T-helper 22 cell (primary cell): ENCODE results near the gene NEDD9.

Source experiments
- DNase-seq: peaks from one replicate; pipeline ENCODE4 v3.0.0-alpha.2; 2020; ENCODE audit warnings: low read depth

The NEDD9 gene

DNA sequence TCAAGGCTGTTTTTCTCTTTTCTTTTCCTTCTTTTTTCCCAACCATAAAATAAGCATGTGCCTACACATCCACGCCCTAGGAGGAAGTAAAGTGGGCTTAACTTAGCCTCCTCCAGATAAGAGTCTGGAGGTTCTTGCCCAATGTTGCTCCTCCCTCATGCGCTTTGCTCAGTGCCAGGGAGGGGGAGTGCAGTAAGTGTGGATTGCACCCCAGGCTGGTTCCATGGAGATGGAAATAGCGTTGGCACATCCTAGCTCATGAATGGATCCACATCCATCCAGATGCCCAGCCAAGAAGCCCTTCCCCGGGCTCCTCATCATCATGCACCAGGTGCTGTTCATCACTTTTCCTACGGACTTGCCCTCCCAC, 58.2 kb downstream of the NEDD9 start:
- DNase-seq = no peak

DNA sequence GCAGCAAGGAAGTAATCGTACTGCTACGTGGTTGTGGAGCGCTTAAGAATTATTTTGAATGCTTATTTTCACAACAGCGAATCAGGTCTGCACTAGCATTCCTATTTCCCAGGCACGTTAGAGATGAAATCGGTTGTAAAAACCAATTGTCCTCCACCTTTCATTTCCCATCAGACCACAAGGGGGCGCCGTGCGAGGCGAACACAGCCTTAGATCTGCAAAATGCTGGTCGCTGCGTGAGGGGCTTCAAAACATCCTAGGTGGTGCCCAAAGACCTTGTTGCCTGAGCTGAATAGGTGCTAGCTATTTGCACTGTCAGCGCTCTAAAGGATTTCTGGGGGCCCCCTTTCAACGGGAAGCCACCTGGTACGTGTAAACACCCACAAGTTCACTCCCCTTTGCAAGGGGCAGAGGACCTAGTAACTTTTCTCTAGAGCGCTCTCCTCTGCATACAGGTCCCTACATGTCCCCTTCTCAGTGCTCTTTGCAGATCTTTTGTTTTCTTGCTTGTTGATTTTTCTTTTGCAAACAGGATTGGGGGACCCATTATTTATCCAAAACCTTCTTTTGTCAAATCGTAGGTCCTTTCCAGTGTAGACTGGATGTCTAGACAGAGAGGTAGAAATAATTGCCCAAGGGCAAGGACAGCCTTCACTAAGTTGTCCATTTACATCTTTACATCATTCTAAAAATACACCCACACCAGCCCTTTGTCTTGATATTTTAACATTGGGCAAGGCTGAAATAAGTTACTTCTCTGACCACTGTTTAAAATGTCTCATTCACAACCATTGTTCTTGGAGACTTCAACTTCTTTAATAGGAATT, 59.8 kb downstream of the NEDD9 start:
- peak; percentile 39 for DNase-seq

DNA sequence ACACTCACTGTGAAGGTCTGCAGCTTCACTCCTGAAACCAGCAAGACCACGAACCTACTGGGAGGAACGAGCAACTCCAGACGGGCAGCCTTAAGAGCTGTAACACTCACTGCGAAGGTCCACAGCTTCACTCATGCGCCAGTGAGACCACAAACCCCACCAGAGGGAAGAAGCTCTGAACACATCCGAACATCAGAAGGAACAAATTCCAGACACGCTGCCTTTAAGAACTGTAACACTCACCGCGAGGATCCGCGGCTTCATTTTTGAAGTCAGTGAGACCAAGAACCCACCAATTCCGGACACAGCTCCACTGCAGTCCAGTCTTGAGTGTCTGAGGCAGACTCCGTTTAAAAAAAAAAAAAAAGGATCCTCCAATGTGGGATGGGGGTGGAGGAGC, 60.5 kb downstream of the NEDD9 start:
- DNase-seq = no peak

DNA sequence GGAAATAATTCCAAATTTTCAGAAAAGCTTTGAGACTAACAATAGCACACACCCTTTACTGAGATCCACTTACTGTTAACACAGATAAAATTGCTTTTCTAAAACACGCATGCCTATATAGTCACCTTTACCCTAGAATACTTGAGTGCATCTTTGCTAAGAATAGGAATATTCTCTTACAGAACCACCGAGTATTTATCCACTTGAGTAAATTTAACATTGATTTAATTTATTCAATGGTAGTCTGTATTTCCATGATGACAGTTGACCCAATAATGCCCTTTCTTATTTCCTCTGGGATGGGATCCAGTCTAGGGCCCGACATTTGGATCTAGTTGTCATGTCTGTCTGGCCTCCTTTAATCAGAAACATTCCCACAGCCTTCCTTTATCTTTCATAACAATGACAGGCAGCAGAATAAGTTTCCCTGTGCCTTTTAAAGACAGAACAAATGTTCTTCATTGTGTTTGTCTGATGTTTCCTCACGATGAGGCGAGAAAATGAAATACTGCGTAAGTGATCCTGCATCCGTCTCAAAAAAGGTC, 64.3 kb downstream of the NEDD9 start:
- no peak for DNase-seq

DNA sequence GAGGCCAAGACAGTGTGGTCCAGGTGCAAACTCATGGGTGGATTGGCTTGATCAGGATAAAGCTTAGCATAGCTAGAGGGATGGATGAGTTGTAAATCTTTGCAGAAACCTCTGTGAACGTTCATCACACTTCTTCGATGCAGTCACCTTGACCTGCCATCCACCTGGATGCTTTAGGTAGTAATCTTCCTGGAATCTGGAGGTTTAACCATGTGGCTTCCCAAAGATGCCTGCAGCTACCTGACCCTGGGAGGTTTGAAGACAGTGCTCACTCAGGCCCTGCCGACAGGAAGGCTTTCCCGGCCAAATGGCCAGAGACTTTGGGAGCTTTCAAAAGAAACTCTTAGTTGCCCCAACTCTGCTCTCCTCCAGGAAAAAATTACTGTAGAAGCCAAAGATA, 65.5 kb downstream of the NEDD9 start:
- DNase-seq = no peak

DNA sequence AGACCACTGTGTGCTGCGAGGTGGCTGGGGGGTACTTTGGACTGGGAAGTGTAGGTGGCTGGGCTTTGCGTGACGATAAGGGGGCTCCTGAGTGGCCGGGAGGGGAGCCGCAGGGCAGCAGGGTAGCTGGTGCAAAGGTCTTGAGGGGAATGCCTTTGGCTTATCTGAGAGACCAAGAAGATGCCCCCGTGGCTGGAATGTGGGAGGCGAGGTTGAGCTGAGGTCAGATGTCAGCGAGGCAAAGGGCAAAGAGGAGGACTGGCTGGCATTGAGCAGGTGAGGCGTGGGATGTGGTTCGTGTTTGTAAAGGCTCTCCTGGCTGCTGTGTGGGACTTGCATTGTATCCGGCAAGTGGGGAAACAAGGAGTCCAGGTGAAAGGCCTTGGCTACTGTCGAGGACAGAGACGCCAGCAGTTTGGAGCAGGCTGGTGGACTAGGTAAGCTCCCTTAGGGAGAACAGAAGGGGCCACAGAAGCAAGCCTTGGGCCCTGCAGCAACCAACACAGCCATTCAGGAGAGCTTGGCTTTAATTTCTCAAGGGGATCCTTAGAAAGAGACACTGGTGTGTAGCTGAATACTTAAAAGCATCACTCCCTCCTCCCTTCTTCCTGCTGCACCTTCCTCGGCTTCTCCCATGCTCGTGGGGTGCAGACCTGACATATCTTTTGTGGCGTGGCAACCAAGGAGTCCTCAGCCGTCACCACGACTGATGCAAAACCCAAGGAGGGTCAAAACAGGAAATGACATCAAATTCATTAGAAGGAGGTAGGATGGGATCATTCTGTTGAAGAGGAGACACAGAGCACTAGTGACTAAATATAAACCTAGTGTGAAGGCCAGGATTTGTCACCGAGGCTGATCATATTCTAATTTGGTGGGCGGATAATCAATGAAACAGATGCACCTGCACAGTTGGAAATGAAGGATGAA, 67.5 kb downstream of the NEDD9 start:
- DNase-seq = no peak

DNA sequence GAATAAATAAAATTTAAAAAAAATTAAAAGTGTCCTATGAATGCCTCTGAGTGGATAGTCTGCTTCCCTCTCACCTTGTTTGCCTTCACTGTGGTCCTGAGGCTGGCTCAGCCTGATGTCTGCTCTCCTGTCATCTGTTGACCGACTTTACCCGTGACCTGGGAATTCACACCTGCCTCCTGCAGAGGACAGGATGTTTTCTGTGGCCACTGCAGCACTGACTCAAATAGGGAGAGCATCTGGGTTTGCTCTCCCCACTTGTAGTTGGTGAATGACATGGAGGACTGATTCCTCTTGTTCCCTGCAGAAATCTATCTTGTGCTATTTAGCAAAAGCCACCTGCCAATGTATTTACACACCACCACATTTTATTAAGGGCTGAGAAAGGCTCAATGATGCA, 68.5 kb downstream of the NEDD9 start:
- DNase-seq = no peak

DNA sequence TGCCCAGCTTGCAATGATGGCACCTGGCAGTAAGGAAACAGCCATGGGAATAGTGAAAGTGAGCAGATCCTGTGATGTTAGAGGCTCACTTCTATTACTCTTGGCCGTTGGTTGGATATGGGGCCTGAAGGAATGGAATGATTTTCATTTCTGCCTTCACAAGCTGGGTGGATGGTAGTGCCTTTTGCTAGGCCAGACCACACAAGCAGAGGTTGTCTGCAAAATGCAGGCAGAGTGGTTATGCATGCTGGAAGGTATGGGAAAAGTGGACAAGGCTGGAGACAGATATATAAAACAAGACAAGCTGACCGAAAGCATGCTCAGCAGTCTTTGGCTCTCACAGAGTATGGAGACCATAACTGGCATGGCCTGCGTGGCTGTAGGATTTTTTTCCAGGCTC, 70.2 kb downstream of the NEDD9 start:
- no peak for DNase-seq

DNA sequence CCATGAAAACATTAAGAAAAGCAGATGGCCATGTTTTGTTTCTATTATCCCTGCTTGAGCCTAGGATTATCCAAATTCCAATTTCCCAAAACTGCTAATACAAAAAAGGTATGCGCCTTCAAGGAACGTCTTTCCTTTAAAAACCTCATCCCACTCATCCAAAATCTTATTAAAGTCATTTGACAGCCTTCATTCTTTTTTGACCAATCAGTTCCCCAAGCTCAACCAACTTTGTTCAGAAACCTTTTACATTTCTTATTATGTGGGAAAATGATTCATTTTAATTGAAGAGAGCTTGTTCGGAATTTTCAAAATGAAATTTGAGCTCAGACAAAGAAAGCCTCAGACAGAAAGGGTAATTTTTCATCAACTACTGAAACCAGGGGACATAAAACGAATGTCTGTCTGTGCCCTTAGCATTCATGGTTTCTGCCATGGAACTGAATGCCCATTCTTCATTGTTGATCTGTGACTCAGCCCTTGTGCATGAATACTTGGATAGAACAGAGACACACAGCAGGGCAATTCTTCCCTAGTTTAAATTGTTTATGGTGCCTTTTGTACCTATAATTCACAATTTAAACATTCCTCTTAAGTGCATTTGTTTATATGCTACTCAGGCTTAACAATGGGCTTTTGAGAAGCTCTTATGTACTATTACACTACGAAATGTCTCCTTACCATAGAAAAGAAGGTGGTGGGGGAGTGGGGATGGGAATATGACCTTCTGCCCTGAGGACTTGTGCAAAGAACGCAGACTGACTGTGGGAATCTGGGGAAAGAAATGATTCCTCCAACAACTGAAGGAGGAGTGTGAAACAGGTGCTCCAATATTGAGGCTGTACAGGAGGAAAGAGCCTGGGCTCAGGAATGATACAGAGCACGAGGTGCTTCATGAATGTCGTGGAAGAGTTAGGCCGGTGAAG, 71.2 kb downstream of the NEDD9 start:
- DNase-seq = no peak

DNA sequence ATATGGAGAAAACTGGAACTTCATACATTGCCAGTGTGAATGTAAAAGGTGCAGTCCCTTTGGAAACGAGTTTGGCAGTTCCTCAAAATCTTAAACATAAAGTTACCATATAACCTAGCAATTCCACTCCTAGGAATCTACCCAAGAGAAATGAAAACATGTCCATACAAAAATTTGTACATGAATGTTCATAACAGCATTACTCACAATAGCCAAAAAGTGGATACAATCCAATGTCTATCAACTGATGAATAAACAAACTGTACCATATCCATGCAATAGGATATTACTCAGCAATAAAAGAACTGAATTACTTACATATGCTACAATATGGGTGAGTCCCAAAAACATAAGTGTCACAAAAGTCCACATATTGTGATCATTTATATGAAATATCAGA, 72.3 kb downstream of the NEDD9 start:
- no peak for DNase-seq

DNA sequence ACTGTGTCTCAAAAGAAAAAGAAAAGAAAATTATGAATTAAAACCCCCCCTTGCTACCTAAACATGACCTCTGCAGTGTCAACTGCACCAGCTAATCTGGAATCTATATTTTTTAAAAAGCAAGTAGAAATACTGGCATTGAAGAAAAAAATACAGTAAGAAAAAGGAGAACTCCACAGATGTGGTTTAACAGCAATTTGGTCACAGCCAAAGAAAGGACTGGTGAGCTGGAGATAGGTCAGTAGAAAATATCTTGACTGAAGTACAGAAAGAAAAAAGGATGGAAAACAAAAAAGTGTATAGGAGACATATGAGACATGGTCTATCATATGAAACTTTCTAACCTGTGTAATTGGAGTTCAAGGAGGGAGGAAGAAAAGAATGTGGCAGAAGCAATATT, 76.9 kb downstream of the NEDD9 start:
- no peak for DNase-seq

DNA sequence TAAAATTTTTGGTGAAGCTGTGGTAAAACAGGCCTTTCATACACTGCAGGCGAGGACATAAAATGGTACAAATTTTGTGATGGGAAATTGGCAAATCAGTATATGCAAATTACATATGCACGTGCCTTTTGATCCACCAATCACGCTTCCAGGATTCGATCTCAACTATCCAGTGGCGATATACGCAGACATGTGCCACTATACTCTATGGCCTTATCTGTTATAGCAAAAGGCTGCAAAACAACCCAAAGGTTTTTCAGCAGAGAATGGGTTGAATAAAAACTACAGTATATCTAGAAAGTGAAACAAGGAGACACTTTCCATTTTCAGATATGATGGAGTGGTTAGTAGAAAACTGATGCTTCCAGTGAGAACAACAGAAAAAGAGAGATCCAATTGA, 79.0 kb downstream of the NEDD9 start:
- DNase-seq = no peak

DNA sequence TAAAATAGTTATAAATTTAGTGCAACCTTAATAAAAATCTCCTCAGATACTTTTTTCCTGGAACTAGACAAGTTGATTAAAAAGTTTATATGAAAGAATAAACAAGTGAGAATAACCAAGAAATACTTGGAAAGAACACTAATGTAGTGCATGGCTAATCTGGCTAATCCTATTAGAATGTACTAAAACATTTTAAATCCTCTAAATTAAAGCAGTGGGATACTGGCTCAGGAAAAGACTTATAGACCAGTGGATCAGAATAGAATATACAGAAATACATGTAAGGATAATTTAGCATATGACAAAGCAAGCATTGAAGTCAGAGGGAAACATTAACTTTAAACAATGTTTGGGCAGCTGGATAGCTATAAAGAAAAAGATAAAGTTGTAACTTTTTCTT, 79.9 kb downstream of the NEDD9 start:
- no peak for DNase-seq

DNA sequence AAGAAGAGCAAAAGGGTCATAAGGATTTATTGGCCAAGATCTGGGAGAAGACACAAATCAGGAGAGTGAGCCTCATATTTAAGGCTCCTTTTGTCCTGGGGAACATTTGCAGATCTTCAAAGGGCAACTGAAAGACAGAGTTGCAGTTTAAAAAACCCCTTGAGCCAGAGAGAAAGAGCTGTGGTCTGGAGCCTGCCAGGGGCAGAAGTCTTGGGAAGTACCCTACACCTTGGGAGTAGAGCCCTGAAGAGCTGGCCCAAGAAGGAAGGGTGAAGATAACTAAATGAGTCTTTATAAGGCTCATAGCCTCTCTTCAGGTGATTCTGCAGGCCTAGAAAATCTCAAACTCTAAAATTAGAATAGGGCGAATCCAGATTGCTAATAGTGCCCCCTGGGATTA, 81.0 kb downstream of the NEDD9 start:
- no peak for DNase-seq

DNA sequence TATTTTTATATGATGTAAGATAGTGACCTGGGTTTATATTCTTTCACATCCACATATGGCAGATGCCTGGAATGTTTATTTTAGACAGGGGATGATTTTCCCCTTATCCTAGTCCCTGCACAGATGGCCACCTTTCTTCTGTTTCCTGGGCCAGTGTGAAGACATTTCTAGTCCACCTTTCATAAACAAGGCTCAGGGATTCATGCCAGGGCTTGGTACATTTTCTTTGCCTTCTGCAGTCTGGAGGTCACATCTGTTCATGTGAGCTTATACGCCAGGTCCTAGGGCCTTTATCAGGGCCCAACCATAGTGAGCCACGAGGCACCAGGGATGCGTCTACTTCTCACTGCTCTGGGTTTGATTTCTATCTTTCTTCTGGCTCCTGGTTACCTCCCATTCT, 82.9 kb downstream of the NEDD9 start:
- no peak for DNase-seq

DNA sequence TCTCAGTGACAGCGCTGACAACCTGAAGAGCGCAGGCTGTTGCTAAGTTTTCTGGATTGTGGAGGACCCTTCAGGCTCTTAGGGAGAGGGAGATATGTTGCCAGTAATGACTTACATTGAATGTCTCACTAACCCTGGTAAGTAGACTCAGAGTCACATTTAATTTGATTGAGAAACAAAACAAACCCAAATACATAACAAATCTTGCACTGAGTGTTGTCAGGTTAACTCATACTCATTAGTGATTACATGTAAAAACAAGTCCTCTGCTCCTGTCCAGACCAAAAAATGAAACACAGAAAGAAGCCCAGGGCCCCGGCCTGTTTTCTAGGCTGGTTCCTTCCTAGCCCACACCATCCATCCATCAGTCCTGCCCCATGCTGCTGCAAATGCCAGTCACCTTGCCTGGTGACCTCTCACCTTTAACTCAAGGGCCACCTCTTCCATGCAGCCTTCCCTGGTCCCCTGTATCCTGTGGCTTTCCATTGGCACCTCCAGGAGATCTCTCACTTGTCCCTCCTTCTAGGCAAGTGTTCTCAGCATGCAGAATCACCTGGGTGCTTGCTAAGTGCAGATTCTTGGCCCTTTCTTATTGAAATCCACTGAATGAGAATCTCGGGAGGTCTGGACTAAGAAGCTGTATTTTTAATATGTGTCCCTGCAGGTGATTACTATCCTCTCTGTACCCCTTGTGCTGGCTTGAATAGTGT, 86.2 kb downstream of the NEDD9 start:
- no peak for DNase-seq

DNA sequence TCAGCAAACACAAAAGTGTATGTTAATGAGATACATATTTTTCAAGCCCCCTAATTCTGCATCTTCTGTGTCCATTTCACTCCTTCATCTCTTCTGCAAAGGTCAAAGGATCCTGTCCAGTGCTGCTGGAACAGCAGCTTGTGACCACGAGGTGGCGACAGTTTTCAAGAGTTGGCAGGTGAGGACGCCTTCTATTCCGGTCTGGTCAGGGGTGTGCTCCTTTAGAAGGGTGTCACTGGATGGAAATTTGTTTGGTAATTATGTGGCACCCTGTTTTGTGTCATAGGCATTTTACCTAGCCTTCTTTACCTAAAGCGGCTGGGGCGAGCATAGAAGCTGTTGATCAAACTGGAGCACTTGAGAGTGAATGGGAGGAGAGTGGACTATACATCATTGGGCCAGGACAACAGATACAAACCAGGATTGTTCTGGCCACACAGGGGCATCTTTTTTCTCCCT, 88.0 kb downstream of the NEDD9 start:
- DNase-seq = peak; percentile 30

DNA sequence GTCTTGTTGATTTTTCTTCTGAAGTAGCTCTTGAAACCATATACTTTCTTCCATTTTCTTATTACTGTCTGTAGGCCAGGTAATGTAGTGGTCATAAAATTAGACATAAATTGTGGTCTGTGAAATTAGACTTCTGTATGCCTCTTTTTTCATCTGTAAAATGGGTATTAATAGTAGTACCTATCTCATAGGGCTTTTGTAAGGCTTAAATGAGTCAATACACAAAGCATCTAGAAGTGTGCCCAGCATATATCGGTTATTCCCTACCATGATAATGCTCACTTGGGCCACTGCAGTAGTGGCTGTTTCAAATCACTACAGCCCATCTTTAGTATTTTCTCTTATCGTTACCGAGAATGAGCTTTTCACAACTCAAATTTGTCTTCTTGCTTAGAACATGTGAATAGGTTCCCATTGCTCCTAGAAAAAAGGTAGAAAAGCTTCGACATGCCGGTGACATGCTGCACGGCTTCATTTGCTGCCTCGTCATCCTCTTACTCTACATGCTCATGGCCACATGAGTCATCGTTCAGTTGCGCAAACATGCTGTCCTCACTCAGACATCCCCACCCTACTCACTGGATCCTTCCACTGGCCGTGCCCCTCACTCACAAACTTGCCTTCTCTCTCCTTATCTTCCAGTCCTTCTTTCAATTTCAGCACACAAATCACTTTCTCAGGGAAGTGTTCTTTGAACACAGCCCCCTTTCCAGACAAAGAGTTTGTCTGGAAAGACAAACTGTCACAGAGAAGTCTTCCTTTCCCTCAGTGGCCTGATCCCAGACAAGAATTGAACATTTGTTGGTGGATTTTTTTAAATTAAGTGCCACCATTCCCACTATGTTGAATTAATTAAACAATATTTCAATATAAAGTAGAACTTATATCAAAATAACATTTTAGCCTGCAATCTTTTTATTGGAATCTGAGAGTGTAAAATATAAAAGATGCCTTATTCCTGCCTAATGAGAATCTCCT, 88.8 kb downstream of the NEDD9 start:
- no peak for DNase-seq

DNA sequence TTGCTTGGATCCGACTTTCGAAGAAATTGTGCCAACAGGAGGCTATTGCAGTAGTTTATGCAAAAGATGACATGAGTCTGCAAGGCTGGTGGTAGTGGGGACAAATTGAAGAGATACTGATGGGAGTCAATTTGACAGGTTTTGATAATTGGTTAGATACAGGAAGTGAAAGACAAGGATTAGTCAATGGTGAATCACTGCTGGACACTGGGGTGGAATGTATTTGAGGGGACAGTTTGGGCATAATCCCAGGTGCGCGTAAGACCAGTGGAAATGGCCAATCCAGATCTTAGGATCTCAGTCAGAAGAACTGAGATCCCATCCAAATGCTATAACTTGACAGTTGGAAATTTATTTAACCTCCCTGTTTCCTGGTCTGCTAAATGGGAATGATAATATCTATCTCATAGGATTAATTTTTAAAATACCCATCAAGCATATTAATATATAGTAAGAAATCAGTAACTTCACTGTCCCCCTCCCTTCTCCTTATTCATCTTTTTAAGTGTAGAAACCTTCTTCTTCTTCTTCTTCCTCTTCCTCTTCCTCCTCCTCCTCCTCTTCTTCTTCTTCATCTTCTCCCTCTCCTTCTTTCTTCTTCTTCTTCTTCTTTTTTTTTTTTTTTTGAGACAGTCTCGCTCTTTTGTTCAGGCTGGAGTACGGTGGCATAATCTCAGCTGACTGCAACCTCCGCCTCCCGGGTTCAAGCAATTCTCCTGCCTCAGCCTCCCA, 90.0 kb downstream of the NEDD9 start:
- no peak for DNase-seq
